Measurements from ENCODE around the gene GBX1.

GBX1 gene

GRCh38 chr7:151202836-151203235, 35.3 kb upstream of the GBX1 start:
- no peak for TF ChIP-seq CTCF (IDR thresholded peaks at IDR 0.05)
- no peak overlapping the region for H2AFZ ChIP-seq

GRCh38 chr7:151201751-151202150, 34.3 kb upstream of the GBX1 start:
- H3K36me3 ChIP-seq (ENCODE audit: control insufficient read depth, insufficient read depth, low read length), result no peaks in the 10 kb centered on the region
- no peaks in the 10 kb centered on the region for H3K4me1 ChIP-seq
- no peak overlapping the region for H3K27ac ChIP-seq
- H3K9ac ChIP-seq, result no peak overlapping the region
- H3K4me3 ChIP-seq (ENCODE audit: low read depth, low read length), result no peak overlapping the region
- TF ChIP-seq CTCF (IDR thresholded peaks at IDR 0.05), result no peak
- H3K79me2 ChIP-seq, result no peaks in the 10 kb centered on the region
- H2AFZ ChIP-seq, result no peak overlapping the region
- H3K27me3 ChIP-seq (ENCODE audit: control insufficient read depth, insufficient read depth, low read length), result no peaks in the 10 kb centered on the region
- no peak overlapping the region for H3K4me2 ChIP-seq (ENCODE audit: low read length)
- no peaks in the 10 kb centered on the region for H3K9me3 ChIP-seq (ENCODE audit: control insufficient read depth, low read length)

More at GRCh38 chr7:151202836-151203235, 35.3 kb upstream of the GBX1 start:
- no peaks in the 10 kb centered on the region for H3K79me2 ChIP-seq
- no peaks in the 10 kb centered on the region for H3K4me1 ChIP-seq
- H3K9me3 ChIP-seq (ENCODE audit: control insufficient read depth, low read length), result no peaks in the 10 kb centered on the region
- H3K4me2 ChIP-seq (ENCODE audit: low read length), result no peak overlapping the region
- H3K4me3 ChIP-seq (ENCODE audit: low read depth, low read length), result no peak overlapping the region
- H3K9ac ChIP-seq, result no peak overlapping the region
- no peak overlapping the region for H3K27ac ChIP-seq
- no peaks in the 10 kb centered on the region for H3K36me3 ChIP-seq (ENCODE audit: control insufficient read depth, insufficient read depth, low read length)
- no peaks in the 10 kb centered on the region for H3K27me3 ChIP-seq (ENCODE audit: control insufficient read depth, insufficient read depth, low read length)

- Histone ChIP-seq H3K4me3 (ENCODE audit: low read depth, low read length) (no peak overlapping the region), H3K27ac (no peak overlapping the region), H3K9me3 (ENCODE audit: control insufficient read depth, low read length) (no peaks in the 10 kb centered on the region), H3K4me1 (no peaks in the 10 kb centered on the region), H3K27me3 (ENCODE audit: control insufficient read depth, insufficient read depth, low read length) (no peaks in the 10 kb centered on the region), H3K4me2 (ENCODE audit: low read length) (no peak overlapping the region), H3K9ac (no peak overlapping the region), H3K79me2 (no peaks in the 10 kb centered on the region), H3K36me3 (ENCODE audit: control insufficient read depth, insufficient read depth, low read length) (no peaks in the 10 kb centered on the region), H2AFZ (no peak overlapping the region)
- no peak for TF ChIP-seq CTCF (IDR thresholded peaks at IDR 0.05)
Observed at GRCh38 chr7:151201344-151201743, 33.9 kb upstream of the GBX1 start.

GRCh38 chr7:151198945-151199848, 31.7 kb upstream of the GBX1 start:
- no peak for TF ChIP-seq CTCF (IDR thresholded peaks at IDR 0.05)
- no peaks in the 10 kb centered on the region for H3K27me3 ChIP-seq (ENCODE audit: control insufficient read depth, insufficient read depth, low read length)
- H3K4me3 ChIP-seq (ENCODE audit: low read depth, low read length), result no peak overlapping the region
- no peaks in the 10 kb centered on the region for H3K79me2 ChIP-seq
- no peak overlapping the region for H3K9ac ChIP-seq
- H3K4me2 ChIP-seq (ENCODE audit: low read length), result no peak overlapping the region
- H3K36me3 ChIP-seq (ENCODE audit: control insufficient read depth, insufficient read depth, low read length), result no peaks in the 10 kb centered on the region
- H3K9me3 ChIP-seq (ENCODE audit: control insufficient read depth, low read length), result no peaks in the 10 kb centered on the region
- no peak overlapping the region for H2AFZ ChIP-seq
- H3K27ac ChIP-seq, result no peak overlapping the region
- H3K4me1 ChIP-seq, result no peaks in the 10 kb centered on the region

GRCh38 chr7:151197932-151198331, 30.4 kb upstream of the GBX1 start:
- H3K4me2 ChIP-seq (ENCODE audit: low read length), result no peak overlapping the region
- H3K9ac ChIP-seq, result no peak overlapping the region
- H3K36me3 ChIP-seq (ENCODE audit: control insufficient read depth, insufficient read depth, low read length), result no peaks in the 10 kb centered on the region
- H3K4me3 ChIP-seq (ENCODE audit: low read depth, low read length), result no peak overlapping the region
- no peak for TF ChIP-seq CTCF (IDR thresholded peaks at IDR 0.05)
- H3K79me2 ChIP-seq, result no peaks in the 10 kb centered on the region
- no peak overlapping the region for H2AFZ ChIP-seq
- H3K9me3 ChIP-seq (ENCODE audit: control insufficient read depth, low read length), result no peaks in the 10 kb centered on the region
- H3K27ac ChIP-seq, result no peak overlapping the region
- H3K27me3 ChIP-seq (ENCODE audit: control insufficient read depth, insufficient read depth, low read length), result no peaks in the 10 kb centered on the region
- no peaks in the 10 kb centered on the region for H3K4me1 ChIP-seq

Data from parathyroid adenoma (tissue), 2 donors.